CD14-positive monocyte (primary cell): Measurements from ENCODE around the gene AJUBA. TPM values are rescaled to one million over a fixed set of nuclear protein-coding genes. Genes with fewer than 3 reads are reported as not detected.

Experiments
- DNase-seq, 3 donors: peaks; one replicate each; pipeline ENCODE4 v3.0.0-alpha.2; 2011 to 2022
- H2AFZ ChIP-seq: 2 replicates; pipeline ENCODE4 v1.6.0; 2012; ENCODE audit warnings: mild to moderate bottlenecking, low read depth, low read length, inconsistent platforms; ENCODE audit not compliant: insufficient read depth, poor library complexity, severe bottlenecking
- H3K27ac ChIP-seq, 2 donors: 1 replicate in 1 of 2; 2 replicates in 1 of 2; pipeline ENCODE4 v1.5.1; 2012 to 2013; ENCODE audit warnings: low read length in 2 of 2, control low read depth in 1 of 2, inconsistent platforms in 1 of 2, low read depth in 1 of 2, mild to moderate bottlenecking in 1 of 2
- H3K27me3 ChIP-seq, 2 donors: one replicate each; pipeline versions ENCODE4 v1.6.0 to v1.6.1; 2011 to 2013; ENCODE audit warnings: low read length in 2 of 2; ENCODE audit not compliant: control insufficient read depth in 2 of 2, insufficient read depth in 2 of 2
- H3K36me3 ChIP-seq, 2 donors: replicated peaks in 1 of 2; 1 replicate in 1 of 2; 2 replicates in 1 of 2; pipeline versions ENCODE4 v1.5.1 to v1.6.1; 2012 to 2013; ENCODE audit warnings: low read length in 2 of 2, control low read depth in 1 of 2, inconsistent platforms in 1 of 2, mild to moderate bottlenecking in 1 of 2; ENCODE audit not compliant: insufficient read depth in 2 of 2, control insufficient read depth in 1 of 2
- H3K4me1 ChIP-seq, 2 donors: 1 replicate in 1 of 2; 2 replicates in 1 of 2; pipeline versions ENCODE4 v1.5.1 to v1.6.1; 2012 to 2013; ENCODE audit warnings: low read length in 2 of 2, control low read depth in 1 of 2, inconsistent platforms in 1 of 2, mild to moderate bottlenecking in 1 of 2, moderate library complexity in 1 of 2; ENCODE audit not compliant: insufficient read depth in 2 of 2, control insufficient read depth in 1 of 2
- H3K4me2 ChIP-seq: replicated peaks from 2 replicates; pipeline ENCODE3; 2012; ENCODE audit warnings: low read length, moderate library complexity, mild to moderate bottlenecking; ENCODE audit not compliant: poor library complexity, severe bottlenecking; ENCODE audit errors: extremely low read depth
- H3K4me3 ChIP-seq, 3 experiments: fragments of 200-600 bp in 1 of 3; sonication (generic) in 1 of 3; replicated peaks in 1 of 3; 1 replicate in 2 of 3; 2 replicates in 1 of 3; pipeline ENCODE4 v1.5.1; 2011 to 2013; ENCODE audit warnings: low read length in 3 of 3, mild to moderate bottlenecking in 3 of 3, control low read depth in 2 of 3, low read depth in 2 of 3, inconsistent platforms in 1 of 3, moderate library complexity in 1 of 3
- H3K79me2 ChIP-seq: 2 replicates; pipeline ENCODE4 v1.6.0; 2012; ENCODE audit warnings: mild to moderate bottlenecking, control low read depth, inconsistent platforms, low read length, moderate library complexity; ENCODE audit not compliant: insufficient read depth
- H3K9ac ChIP-seq: 2 replicates; pipeline ENCODE4 v1.6.0; 2017; ENCODE audit warnings: low read length, mild to moderate bottlenecking; ENCODE audit not compliant: insufficient read depth, poor library complexity, severe bottlenecking
- H3K9me3 ChIP-seq, 2 donors: replicated peaks in 1 of 2; 1 replicate in 1 of 2; 2 replicates in 1 of 2; pipeline versions ENCODE4 v1.5.1 to v1.6.1; 2012 to 2013; ENCODE audit warnings: low read length in 2 of 2, control low read depth in 1 of 2; ENCODE audit not compliant: control insufficient read depth in 1 of 2, insufficient read depth in 1 of 2
- H4K20me1 ChIP-seq: 2 replicates; pipeline ENCODE4 v1.6.0; 2012; ENCODE audit warnings: mild to moderate bottlenecking, low read length, control low read depth, moderate library complexity; ENCODE audit not compliant: insufficient read depth
- H3K27ac Mint-ChIP-seq, 7 donors: one replicate each; pipeline ENCODE4 v1.8.0; 2020; ENCODE audit warnings: mild to moderate bottlenecking in 7 of 7, mixed read lengths in 7 of 7, moderate library complexity in 6 of 7, inconsistent platforms in 2 of 7
- H3K27me3 Mint-ChIP-seq, 3 donors: one replicate each; pipeline ENCODE4 v1.8.0; 2021 to 2022; ENCODE audit warnings: low read depth in 3 of 3, mild to moderate bottlenecking in 3 of 3, mixed read lengths in 3 of 3, moderate library complexity in 3 of 3, inconsistent platforms in 1 of 3
- H3K36me3 Mint-ChIP-seq, 2 donors: one replicate each; pipeline ENCODE4 v1.8.0; 2020; ENCODE audit warnings: mixed read lengths in 2 of 2, inconsistent platforms in 1 of 2, mild to moderate bottlenecking in 1 of 2
- H3K4me1 Mint-ChIP-seq: one replicate; pipeline ENCODE4 v1.8.0; 2020; ENCODE audit warnings: mild to moderate bottlenecking, mixed read lengths
- H3K4me3 Mint-ChIP-seq, 2 donors: one replicate each; pipeline ENCODE4 v1.8.0; 2020; ENCODE audit warnings: mild to moderate bottlenecking in 2 of 2, mixed read lengths in 2 of 2, moderate library complexity in 1 of 2
- H3K9me3 Mint-ChIP-seq, 7 donors: one replicate each; pipeline ENCODE4 v1.8.0; 2020 to 2022; ENCODE audit warnings: mixed read lengths in 7 of 7, mild to moderate bottlenecking in 6 of 7, moderate library complexity in 6 of 7, inconsistent platforms in 2 of 7
- WGBS: methylation state at CpG from one replicate; pipeline ENCODE4 v1.1.5; 2013; ENCODE audit warnings: missing lambda C conversion rate; ENCODE audit not compliant: insufficient coverage; 5-methylcytosine and 5-hydroxymethylcytosine counted together
- intact Hi-C, 2 donors: fragments of 100-400 bp; cut with micrococcal nuclease; formaldehyde crosslinking; loops; one replicate each; pipeline versions ENCODE4 v1.15.0 to v1.15.1; 2023
- polyA plus RNA-seq, 3 donors: library from polyadenylated mRNA; depleted of rRNA in 1 of 3; unstranded in 2 of 3; stranded (reverse) in 1 of 3; fragments of 300-500 nt in 2 of 3; fragments of >200 nt in 1 of 3; fragmentation: Illumina TruSeq in 2 of 3; gene quantifications; 1 replicate in 2 of 3; 2 replicates in 1 of 3; pipeline ENCODE4 v1.2.3, GENCODE V29; 2012 to 2021
- TF ChIP-seq, protein P1 (sequence below): fragments of 200-600 bp; IDR thresholded peaks from one replicate; pipeline ENCODE4 v1.8.0; 2022; ENCODE audit warnings: antibody characterized with exemption, mild to moderate bottlenecking

AJUBA gene
- polyA plus RNA-seq, 3 donors: 0.04 TPM; not detected in 2

DNA sequence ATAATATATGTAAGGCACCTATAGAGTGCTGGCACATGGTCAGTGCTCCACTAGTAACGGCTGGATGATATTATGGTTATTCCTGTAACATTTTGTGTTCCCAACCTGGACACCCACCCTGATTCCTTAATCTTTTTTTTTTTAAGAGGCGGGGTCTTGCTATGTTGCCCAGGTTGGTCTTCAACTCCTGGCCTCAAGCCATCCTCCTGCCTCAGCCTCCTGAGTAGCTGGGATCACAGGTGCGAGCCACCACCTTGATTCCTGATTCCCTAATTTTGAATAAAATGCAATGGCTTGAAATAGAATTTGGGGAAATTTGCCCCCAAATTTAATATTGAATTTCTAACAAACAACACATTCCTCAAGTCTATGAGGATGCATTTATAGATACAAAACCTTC is 20.2 kb upstream of the AJUBA start:
- Histone ChIP-seq H2AFZ (no peak overlapping the region), H3K9me3 (no peaks in the 10 kb centered on the region), H3K27ac (no peak overlapping the region), H3K4me3 (no peak overlapping the region), H3K79me2 (peaks cover 5% of the 10 kb centered on the region), H3K36me3 (peaks cover 3 to 11% of the 10 kb centered on the region in 2 donors), H3K9ac (no peak overlapping the region), H3K27me3 (no peaks in the 10 kb centered on the region), H3K4me2 (no peak overlapping the region), H3K4me1 (peaks cover 13 to 16% of the 10 kb centered on the region in 2 donors), H4K20me1 (no peaks in the 10 kb centered on the region)
- peaks cover 9% of the 10 kb centered on the region for H3K4me1 Mint-ChIP-seq
- WGBS: no CpG with 5 or more reads among the region's 3 CpGs
- TF ChIP-seq, protein P1, sequence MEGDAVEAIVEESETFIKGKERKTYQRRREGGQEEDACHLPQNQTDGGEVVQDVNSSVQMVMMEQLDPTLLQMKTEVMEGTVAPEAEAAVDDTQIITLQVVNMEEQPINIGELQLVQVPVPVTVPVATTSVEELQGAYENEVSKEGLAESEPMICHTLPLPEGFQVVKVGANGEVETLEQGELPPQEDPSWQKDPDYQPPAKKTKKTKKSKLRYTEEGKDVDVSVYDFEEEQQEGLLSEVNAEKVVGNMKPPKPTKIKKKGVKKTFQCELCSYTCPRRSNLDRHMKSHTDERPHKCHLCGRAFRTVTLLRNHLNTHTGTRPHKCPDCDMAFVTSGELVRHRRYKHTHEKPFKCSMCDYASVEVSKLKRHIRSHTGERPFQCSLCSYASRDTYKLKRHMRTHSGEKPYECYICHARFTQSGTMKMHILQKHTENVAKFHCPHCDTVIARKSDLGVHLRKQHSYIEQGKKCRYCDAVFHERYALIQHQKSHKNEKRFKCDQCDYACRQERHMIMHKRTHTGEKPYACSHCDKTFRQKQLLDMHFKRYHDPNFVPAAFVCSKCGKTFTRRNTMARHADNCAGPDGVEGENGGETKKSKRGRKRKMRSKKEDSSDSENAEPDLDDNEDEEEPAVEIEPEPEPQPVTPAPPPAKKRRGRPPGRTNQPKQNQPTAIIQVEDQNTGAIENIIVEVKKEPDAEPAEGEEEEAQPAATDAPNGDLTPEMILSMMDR: no peak
- H3K27ac Mint-ChIP-seq: no peak overlapping the region
- H3K9me3 Mint-ChIP-seq: no peaks in the 10 kb centered on the region
- no peak overlapping the region for H3K4me3 Mint-ChIP-seq
- no peak for DNase-seq
- no peaks in the 10 kb centered on the region for H3K27me3 Mint-ChIP-seq
- peaks cover 2 to 18% of the 10 kb centered on the region in 2 donors for H3K36me3 Mint-ChIP-seq
- intact Hi-C loops: loop anchor here in 1 of 2 donors (10.0 kb wide), 1 partner anchor 1442 kb away; the partner anchor contains the start of gene SDR39U1

DNA sequence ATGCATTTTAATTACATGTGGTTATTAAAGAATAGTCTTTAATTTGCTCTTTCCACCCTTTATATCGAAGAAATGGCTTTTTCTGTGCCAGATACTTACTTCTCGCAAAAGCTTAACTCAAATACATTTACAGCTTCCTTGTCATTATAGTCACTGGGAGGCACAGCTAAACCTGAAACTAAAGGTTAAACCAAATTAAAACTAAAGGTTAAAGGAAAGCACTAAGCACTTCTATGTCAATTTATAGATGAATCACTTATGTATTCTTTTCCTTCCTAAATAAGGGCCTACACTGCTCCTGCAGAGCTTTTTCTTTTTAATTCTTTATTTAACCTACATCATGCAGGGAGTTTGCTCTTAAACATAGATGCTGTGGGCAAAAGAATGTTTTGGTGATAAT is 18.5 kb upstream of the AJUBA start:
- Mint-ChIP-seq H3K27me3 (no peaks in the 10 kb centered on the region), H3K4me3 (no peak overlapping the region), H3K27ac (no peak overlapping the region), H3K36me3 (peaks cover 4 to 20% of the 10 kb centered on the region in 2 donors), H3K4me1 (peaks cover 2% of the 10 kb centered on the region), H3K9me3 (no peaks in the 10 kb centered on the region)
- H3K79me2 ChIP-seq: no peaks in the 10 kb centered on the region
- no peak overlapping the region for H3K4me2 ChIP-seq
- H3K36me3 ChIP-seq: peaks cover 3 to 11% of the 10 kb centered on the region in 2 donors
- no peak overlapping the region for H3K27ac ChIP-seq
- no peak overlapping the region for H3K4me3 ChIP-seq
- intact Hi-C loops: loop anchor here in 1 of 2 donors (10.0 kb wide), 1 partner anchor 1444 kb away; the partner anchor contains the start of gene SDR39U1
- 80% methylated on average over 1 of the region's 2 CpGs for WGBS
- no peak for DNase-seq
- H3K27me3 ChIP-seq: no peaks in the 10 kb centered on the region
- no peaks in the 10 kb centered on the region for H3K9me3 ChIP-seq
- H2AFZ ChIP-seq: no peak overlapping the region
- H4K20me1 ChIP-seq: no peaks in the 10 kb centered on the region
- TF ChIP-seq, protein P1: no peak
- H3K4me1 ChIP-seq: peaks cover under 1 to 1% of the 10 kb centered on the region in 2 donors
- no peak overlapping the region for H3K9ac ChIP-seq
